IMR-90 (cell line): Measurements from ENCODE around the gene PLCG2.

Source experiments
- CTCF ChIP-seq: conservative IDR thresholded peaks from 2 replicates; pipeline ENCODE4 v1.5.1; 2012; ENCODE audit warnings: mild to moderate bottlenecking, low read depth, low read length, improper control_type of control experiment
- FOS ChIP-seq: fragments of 150-350 bp; IDR thresholded peaks from 2 replicates; pipeline ENCODE4 v1.6.1; 2016; ENCODE audit warnings: low read depth, low read length
- MAZ ChIP-seq: IDR thresholded peaks from 2 replicates; pipeline ENCODE4 v1.6.1; 2012; ENCODE audit warnings: low read depth, mild to moderate bottlenecking, low read length, improper control_type of control experiment, moderate library complexity, borderline replicate concordance
- MXI1 ChIP-seq: IDR thresholded peaks from 2 replicates; pipeline ENCODE4 v1.6.1; 2012; ENCODE audit warnings: low read depth, mild to moderate bottlenecking, low read length, moderate library complexity, borderline replicate concordance
- NFE2L2 ChIP-seq: fragments of 150-350 bp; IDR thresholded peaks from 2 replicates; pipeline ENCODE4 v1.6.1; 2016; ENCODE audit warnings: low read depth, mild to moderate bottlenecking, low read length
- POLR2A ChIP-seq: IDR thresholded peaks from 2 replicates; pipeline ENCODE4 v1.6.1; 2012; ENCODE audit warnings: mild to moderate bottlenecking, low read depth, low read length
- RFX5 ChIP-seq: IDR thresholded peaks from 2 replicates; pipeline ENCODE4 v1.8.0; 2012; ENCODE audit warnings: low read depth, mild to moderate bottlenecking, low read length, moderate library complexity
- SMC3 ChIP-seq: fragments of 150-350 bp; IDR thresholded peaks from 2 replicates; pipeline ENCODE4 v1.6.1; 2016; ENCODE audit warnings: low read depth, mild to moderate bottlenecking, antibody characterized with exemption, low read length, moderate library complexity
- TF ChIP-seq, protein P1 (sequence below): fragments of 150-350 bp; IDR thresholded peaks from 2 replicates; pipeline ENCODE4 v1.6.1; 2017; ENCODE audit warnings: mild to moderate bottlenecking, antibody characterized with exemption, low read length, low read depth

DNA sequence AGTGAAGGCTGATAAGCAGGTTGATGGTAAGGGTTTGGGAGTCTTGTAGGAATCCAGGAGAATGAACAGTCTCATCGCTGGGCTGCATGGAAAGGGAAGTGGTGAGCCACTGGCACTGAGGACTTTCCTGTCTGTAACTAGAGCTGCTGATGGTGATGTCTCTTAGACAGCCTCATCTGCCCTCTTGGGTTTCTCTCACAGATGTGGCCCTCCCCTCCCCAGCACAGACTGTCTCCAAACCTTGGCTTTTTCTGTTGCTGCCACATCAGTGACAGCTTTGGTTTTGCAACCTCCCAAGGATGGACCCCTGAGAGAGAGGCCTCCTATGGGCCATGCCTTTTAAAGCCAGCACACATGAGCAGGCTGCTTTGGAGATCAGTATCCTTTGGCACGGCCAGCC is 16.9 kb downstream of the PLCG2 start:
- TF ChIP-seq CTCF: no peak
- TF ChIP-seq SMC3: no peak
- TF ChIP-seq, protein P1, sequence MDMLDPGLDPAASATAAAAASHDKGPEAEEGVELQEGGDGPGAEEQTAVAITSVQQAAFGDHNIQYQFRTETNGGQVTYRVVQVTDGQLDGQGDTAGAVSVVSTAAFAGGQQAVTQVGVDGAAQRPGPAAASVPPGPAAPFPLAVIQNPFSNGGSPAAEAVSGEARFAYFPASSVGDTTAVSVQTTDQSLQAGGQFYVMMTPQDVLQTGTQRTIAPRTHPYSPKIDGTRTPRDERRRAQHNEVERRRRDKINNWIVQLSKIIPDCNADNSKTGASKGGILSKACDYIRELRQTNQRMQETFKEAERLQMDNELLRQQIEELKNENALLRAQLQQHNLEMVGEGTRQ: no peak
- TF ChIP-seq POLR2A: no peak
- no peak for TF ChIP-seq MXI1
- no peak for TF ChIP-seq NFE2L2
- no peak for TF ChIP-seq RFX5
- TF ChIP-seq MAZ: no peak
- no peak for TF ChIP-seq FOS
